CD14-positive monocyte (primary cell): ENCODE measurements around the gene TENM3. TPM values are rescaled to one million over a fixed set of nuclear protein-coding genes. Genes with fewer than 3 reads are reported as not detected.

Source experiments
- DNase-seq, 3 donors: peaks; one replicate each; pipeline ENCODE4 v3.0.0-alpha.2; 2011 to 2022
- H2AFZ ChIP-seq: 2 replicates; pipeline ENCODE4 v1.6.0; 2012; ENCODE audit warnings: mild to moderate bottlenecking, low read depth, low read length, inconsistent platforms; ENCODE audit not compliant: insufficient read depth, poor library complexity, severe bottlenecking
- H3K27ac ChIP-seq, 2 donors: 1 replicate in 1 of 2; 2 replicates in 1 of 2; pipeline ENCODE4 v1.5.1; 2012 to 2013; ENCODE audit warnings: low read length in 2 of 2, control low read depth in 1 of 2, inconsistent platforms in 1 of 2, low read depth in 1 of 2, mild to moderate bottlenecking in 1 of 2
- H3K27me3 ChIP-seq, 2 donors: one replicate each; pipeline versions ENCODE4 v1.6.0 to v1.6.1; 2011 to 2013; ENCODE audit warnings: low read length in 2 of 2; ENCODE audit not compliant: control insufficient read depth in 2 of 2, insufficient read depth in 2 of 2
- H3K36me3 ChIP-seq, 2 donors: replicated peaks in 1 of 2; 1 replicate in 1 of 2; 2 replicates in 1 of 2; pipeline versions ENCODE4 v1.5.1 to v1.6.1; 2012 to 2013; ENCODE audit warnings: low read length in 2 of 2, control low read depth in 1 of 2, inconsistent platforms in 1 of 2, mild to moderate bottlenecking in 1 of 2; ENCODE audit not compliant: insufficient read depth in 2 of 2, control insufficient read depth in 1 of 2
- H3K4me1 ChIP-seq, 2 donors: 1 replicate in 1 of 2; 2 replicates in 1 of 2; pipeline versions ENCODE4 v1.5.1 to v1.6.1; 2012 to 2013; ENCODE audit warnings: low read length in 2 of 2, control low read depth in 1 of 2, inconsistent platforms in 1 of 2, mild to moderate bottlenecking in 1 of 2, moderate library complexity in 1 of 2; ENCODE audit not compliant: insufficient read depth in 2 of 2, control insufficient read depth in 1 of 2
- H3K4me2 ChIP-seq: replicated peaks from 2 replicates; pipeline ENCODE3; 2012; ENCODE audit warnings: low read length, moderate library complexity, mild to moderate bottlenecking; ENCODE audit not compliant: poor library complexity, severe bottlenecking; ENCODE audit errors: extremely low read depth
- H3K4me3 ChIP-seq, 3 experiments: fragments of 200-600 bp in 1 of 3; sonication (generic) in 1 of 3; replicated peaks in 1 of 3; 1 replicate in 2 of 3; 2 replicates in 1 of 3; pipeline ENCODE4 v1.5.1; 2011 to 2013; ENCODE audit warnings: low read length in 3 of 3, mild to moderate bottlenecking in 3 of 3, control low read depth in 2 of 3, low read depth in 2 of 3, inconsistent platforms in 1 of 3, moderate library complexity in 1 of 3
- H3K79me2 ChIP-seq: 2 replicates; pipeline ENCODE4 v1.6.0; 2012; ENCODE audit warnings: mild to moderate bottlenecking, control low read depth, inconsistent platforms, low read length, moderate library complexity; ENCODE audit not compliant: insufficient read depth
- H3K9ac ChIP-seq: 2 replicates; pipeline ENCODE4 v1.6.0; 2017; ENCODE audit warnings: low read length, mild to moderate bottlenecking; ENCODE audit not compliant: insufficient read depth, poor library complexity, severe bottlenecking
- H3K9me3 ChIP-seq, 2 donors: replicated peaks in 1 of 2; 1 replicate in 1 of 2; 2 replicates in 1 of 2; pipeline versions ENCODE4 v1.5.1 to v1.6.1; 2012 to 2013; ENCODE audit warnings: low read length in 2 of 2, control low read depth in 1 of 2; ENCODE audit not compliant: control insufficient read depth in 1 of 2, insufficient read depth in 1 of 2
- H4K20me1 ChIP-seq: 2 replicates; pipeline ENCODE4 v1.6.0; 2012; ENCODE audit warnings: mild to moderate bottlenecking, low read length, control low read depth, moderate library complexity; ENCODE audit not compliant: insufficient read depth
- H3K27ac Mint-ChIP-seq, 7 donors: one replicate each; pipeline ENCODE4 v1.8.0; 2020; ENCODE audit warnings: mild to moderate bottlenecking in 7 of 7, mixed read lengths in 7 of 7, moderate library complexity in 6 of 7, inconsistent platforms in 2 of 7
- H3K27me3 Mint-ChIP-seq, 3 donors: one replicate each; pipeline ENCODE4 v1.8.0; 2021 to 2022; ENCODE audit warnings: low read depth in 3 of 3, mild to moderate bottlenecking in 3 of 3, mixed read lengths in 3 of 3, moderate library complexity in 3 of 3, inconsistent platforms in 1 of 3
- H3K36me3 Mint-ChIP-seq, 2 donors: one replicate each; pipeline ENCODE4 v1.8.0; 2020; ENCODE audit warnings: mixed read lengths in 2 of 2, inconsistent platforms in 1 of 2, mild to moderate bottlenecking in 1 of 2
- H3K4me1 Mint-ChIP-seq: one replicate; pipeline ENCODE4 v1.8.0; 2020; ENCODE audit warnings: mild to moderate bottlenecking, mixed read lengths
- H3K4me3 Mint-ChIP-seq, 2 donors: one replicate each; pipeline ENCODE4 v1.8.0; 2020; ENCODE audit warnings: mild to moderate bottlenecking in 2 of 2, mixed read lengths in 2 of 2, moderate library complexity in 1 of 2
- H3K9me3 Mint-ChIP-seq, 7 donors: one replicate each; pipeline ENCODE4 v1.8.0; 2020 to 2022; ENCODE audit warnings: mixed read lengths in 7 of 7, mild to moderate bottlenecking in 6 of 7, moderate library complexity in 6 of 7, inconsistent platforms in 2 of 7
- CTCF ChIP-seq: fragments of 200-600 bp; IDR thresholded peaks from one replicate; pipeline ENCODE4 v1.8.0; 2022; ENCODE audit warnings: antibody characterized with exemption, mild to moderate bottlenecking
- WGBS: methylation state at CpG from one replicate; pipeline ENCODE4 v1.1.5; 2013; ENCODE audit warnings: missing lambda C conversion rate; ENCODE audit not compliant: insufficient coverage; 5-methylcytosine and 5-hydroxymethylcytosine counted together
- intact Hi-C, 2 donors: fragments of 100-400 bp; cut with micrococcal nuclease; formaldehyde crosslinking; loops; one replicate each; pipeline versions ENCODE4 v1.15.0 to v1.15.1; 2023
- polyA plus RNA-seq, 3 donors: library from polyadenylated mRNA; depleted of rRNA in 1 of 3; unstranded in 2 of 3; stranded (reverse) in 1 of 3; fragments of 300-500 nt in 2 of 3; fragments of >200 nt in 1 of 3; fragmentation: Illumina TruSeq in 2 of 3; gene quantifications; 1 replicate in 2 of 3; 2 replicates in 1 of 3; pipeline ENCODE4 v1.2.3, GENCODE V29; 2012 to 2021

TENM3 gene
- polyA plus RNA-seq, 3 donors, result not detected

GRCh38 chr4:182328505-182328904, 85.3 kb downstream of the TENM3 start:
- Histone ChIP-seq H3K27me3 (no peaks in the 10 kb centered on the region), H3K4me2 (no peak overlapping the region), H3K4me3 (no peak overlapping the region), H3K9me3 (peaks cover 0 to 5% of the 10 kb centered on the region in 2 donors), H3K4me1 (no peaks in the 10 kb centered on the region), H3K79me2 (no peaks in the 10 kb centered on the region), H3K9ac (no peak overlapping the region), H2AFZ (no peak overlapping the region), H3K36me3 (no peaks in the 10 kb centered on the region), H4K20me1 (no peaks in the 10 kb centered on the region), H3K27ac (no peak overlapping the region)
- Mint-ChIP-seq H3K9me3 (peaks cover 0 to 9% (median 5%) of the 10 kb centered on the region in 7 donors), H3K27ac (no peak overlapping the region), H3K27me3 (peaks cover 0 to 3% (median 1%) of the 10 kb centered on the region in 3 donors), H3K4me1 (no peaks in the 10 kb centered on the region), H3K36me3 (no peaks in the 10 kb centered on the region), H3K4me3 (no peak overlapping the region)
- intact Hi-C loops, result no loop called here
- no peak for DNase-seq
- TF ChIP-seq CTCF, result no peak
- 83% methylated on average over 4 of the region's 7 CpGs for WGBS

- no peak overlapping the region for H2AFZ ChIP-seq
- no peaks in the 10 kb centered on the region for H4K20me1 ChIP-seq
- Mint-ChIP-seq H3K9me3 (peaks cover 0 to 5% (median 0%) of the 10 kb centered on the region in 7 donors), H3K4me3 (no peak overlapping the region), H3K36me3 (no peaks in the 10 kb centered on the region), H3K4me1 (no peaks in the 10 kb centered on the region), H3K27ac (no peak overlapping the region), H3K27me3 (peaks cover 0 to 1% (median 0%) of the 10 kb centered on the region in 3 donors)
- H3K4me2 ChIP-seq, result no peak overlapping the region
- no peaks in the 10 kb centered on the region for H3K79me2 ChIP-seq
- no peaks in the 10 kb centered on the region for H3K36me3 ChIP-seq
- H3K4me3 ChIP-seq, result no peak overlapping the region
- peaks cover 0 to 3% of the 10 kb centered on the region in 2 donors for H3K9me3 ChIP-seq
- no CpG with 5 or more reads among the region's 1 CpG for WGBS
- no peak overlapping the region for H3K27ac ChIP-seq
- H3K9ac ChIP-seq, result no peak overlapping the region
- H3K4me1 ChIP-seq, result no peaks in the 10 kb centered on the region
- intact Hi-C loops, result no loop called here
- no peak for DNase-seq
- TF ChIP-seq CTCF, result no peak
- no peaks in the 10 kb centered on the region for H3K27me3 ChIP-seq
Measured at GRCh38 chr4:182337366-182337765, 94.2 kb downstream of the TENM3 start.
